SH-SY5Y (cell line): ENCODE results near the gene PCDHA3.

Experiments used
- GATA2 ChIP-seq: IDR thresholded peaks from 2 replicates; pipeline ENCODE4 v1.6.1; 2011; ENCODE audit warnings: mild to moderate bottlenecking, low read depth, low read length
- GATA3 ChIP-seq: IDR thresholded peaks from 2 replicates; pipeline ENCODE4 v1.6.1; 2011; ENCODE audit warnings: low read depth, mild to moderate bottlenecking, low read length, moderate library complexity

PCDHA3 gene

GRCh38 chr5:140800816-140801493 is at the start of gene PCDHA3:
Gene PCDHA3, plus strand, starts transcription at chr5:140801057.
- TF ChIP-seq GATA3: no peak
- no peak for TF ChIP-seq GATA2

GRCh38 chr5:140753561-140753960 is 47.3 kb upstream of the PCDHA3 start:
- TF ChIP-seq GATA3: no peak
- no peak for TF ChIP-seq GATA2

DNA sequence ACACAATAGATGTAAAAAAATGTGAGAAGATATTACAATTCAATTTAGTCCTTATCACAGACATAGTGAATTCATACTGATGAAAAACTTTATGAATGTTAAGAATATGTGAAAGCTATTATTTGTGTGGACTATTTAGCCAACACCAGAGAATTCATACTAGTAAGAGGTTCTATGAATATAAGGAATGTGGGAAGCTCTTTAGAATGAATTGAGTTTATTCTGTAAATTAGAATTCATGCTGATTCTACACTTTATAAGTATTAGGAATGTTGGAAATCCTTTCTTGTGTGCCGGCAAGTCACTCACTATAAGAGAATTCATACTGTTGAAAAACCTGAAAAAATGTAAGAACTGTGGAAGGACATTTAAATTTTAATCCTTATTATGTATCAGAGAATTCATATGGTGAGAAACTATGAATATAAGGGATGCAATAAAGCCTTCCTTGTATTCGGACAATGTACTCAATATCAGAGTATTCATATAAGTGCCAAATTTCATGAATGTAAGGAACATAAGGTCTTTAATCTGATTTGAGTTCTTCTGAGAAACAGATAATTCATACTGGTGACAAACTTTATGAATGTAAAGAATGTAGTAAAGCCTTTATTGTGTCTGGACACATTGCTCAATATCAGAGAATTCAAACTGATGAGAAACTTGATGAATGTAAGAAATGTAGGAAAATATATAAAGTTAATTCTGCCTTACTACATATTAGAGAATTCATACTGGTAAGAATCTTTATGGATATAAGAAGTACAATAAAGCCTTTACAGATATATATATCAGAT is 36.5 kb upstream of the PCDHA3 start:
- TF ChIP-seq GATA2 (no peak), GATA3 (no peak)

- TF ChIP-seq GATA2 (no peak), GATA3 (no peak)
These were observed 33.4 kb upstream of the PCDHA3 start for GRCh38 chr5:140767444-140767843.

- no peak for TF ChIP-seq GATA3
- no peak for TF ChIP-seq GATA2
These were observed 20.3 kb upstream of the PCDHA3 start for GRCh38 chr5:140780512-140780911.

DNA sequence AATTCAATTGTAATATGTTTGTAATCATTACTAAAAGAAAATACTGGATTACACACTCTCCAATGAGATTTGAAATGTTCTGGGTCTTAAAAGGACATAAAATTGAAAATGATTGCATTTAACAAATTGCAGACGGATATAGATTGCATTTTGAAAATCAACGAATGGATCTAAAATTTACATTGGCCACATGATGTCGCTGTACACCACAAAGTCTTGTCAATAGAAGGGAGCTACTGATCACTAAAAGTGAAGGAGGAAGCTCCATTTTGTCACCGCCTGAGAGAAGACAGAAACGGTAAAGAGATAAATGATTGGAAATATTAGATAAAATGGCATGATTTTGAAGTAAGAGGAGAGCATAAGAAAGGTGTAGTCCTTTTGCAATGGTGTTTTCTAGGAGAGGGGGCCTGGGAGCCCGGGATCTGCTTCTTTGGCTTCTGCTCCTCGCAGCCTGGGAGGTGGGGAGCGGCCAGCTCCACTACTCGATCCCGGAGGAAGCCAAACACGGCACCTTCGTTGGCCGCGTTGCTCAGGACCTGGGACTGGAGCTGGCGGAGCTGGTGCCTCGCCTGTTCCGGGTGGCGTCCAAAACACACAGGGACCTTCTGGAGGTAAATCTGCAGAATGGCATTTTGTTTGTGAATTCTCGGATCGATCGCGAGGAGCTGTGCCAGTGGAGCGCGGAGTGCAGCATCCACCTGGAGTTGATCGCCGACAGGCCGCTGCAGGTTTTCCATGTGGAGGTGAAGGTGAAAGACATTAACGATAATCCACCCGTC is 14.8 kb upstream of the PCDHA3 start, which contains the start of gene PCDHA1:
PCDHA1 (plus strand) TSS at position 236 of the 782 bp plus-strand sequence.
- TF ChIP-seq GATA3 (no peak), GATA2 (no peak)

GRCh38 chr5:140791089-140791488 is 9.8 kb upstream of the PCDHA3 start:
- TF ChIP-seq GATA3: no peak
- TF ChIP-seq GATA2: no peak

DNA sequence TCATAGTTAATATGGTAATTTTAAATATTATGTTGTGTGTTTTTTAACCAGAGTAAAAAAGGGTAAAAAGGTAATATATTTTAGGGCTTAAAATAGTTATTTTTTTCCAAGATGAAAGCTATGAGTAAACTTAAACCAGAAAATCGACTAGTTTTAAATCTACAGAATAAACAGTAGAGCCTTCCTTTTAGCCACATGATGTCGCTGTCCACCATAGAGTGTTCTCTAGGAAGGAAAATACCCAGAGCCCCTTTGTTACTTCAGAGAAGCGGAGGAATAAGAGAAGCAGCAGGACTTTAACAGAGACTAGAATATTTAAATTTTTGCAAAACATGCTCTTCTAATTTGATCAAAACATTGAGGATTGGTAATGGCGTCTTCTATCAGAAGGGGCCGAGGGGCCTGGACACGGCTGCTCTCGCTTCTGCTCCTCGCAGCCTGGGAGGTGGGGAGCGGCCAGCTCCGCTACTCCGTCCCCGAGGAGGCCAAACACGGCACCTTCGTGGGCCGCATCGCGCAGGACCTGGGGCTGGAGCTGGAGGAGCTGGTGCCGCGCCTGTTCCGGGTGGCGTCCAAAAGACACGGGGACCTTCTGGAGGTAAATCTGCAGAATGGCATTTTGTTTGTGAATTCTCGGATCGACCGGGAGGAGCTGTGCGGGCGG is 6.1 kb upstream of the PCDHA3 start, which contains the start of gene PCDHA2:
PCDHA2 (plus strand) TSS at position 258 of the 664 bp plus-strand sequence.
- TF ChIP-seq GATA2 (no peak), GATA3 (no peak)

GRCh38 chr5:140795259-140795641 is 5.6 kb upstream of the PCDHA3 start:
- TF ChIP-seq GATA2 (no peak), GATA3 (no peak)

DNA sequence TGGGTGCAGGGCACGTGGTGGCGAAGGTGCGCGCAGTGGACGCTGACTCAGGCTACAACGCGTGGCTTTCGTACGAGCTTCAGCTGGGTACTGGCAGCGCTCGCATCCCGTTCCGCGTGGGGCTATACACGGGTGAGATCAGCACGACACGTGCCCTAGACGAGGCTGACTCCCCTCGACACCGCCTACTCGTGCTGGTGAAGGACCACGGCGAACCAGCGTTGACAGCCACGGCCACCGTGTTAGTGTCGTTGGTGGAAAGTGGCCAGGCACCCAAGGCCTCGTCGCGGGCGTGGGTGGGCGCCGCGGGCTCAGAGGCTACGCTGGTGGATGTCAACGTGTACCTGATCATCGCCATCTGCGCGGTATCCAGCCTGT is 4.2 kb upstream of the PCDHA3 start:
- TF ChIP-seq GATA2 (no peak), GATA3 (no peak)

GRCh38 chr5:140801494-140801841 is 611 bp downstream of the PCDHA3 start:
- TF ChIP-seq GATA2: no peak
- TF ChIP-seq GATA3: no peak

DNA sequence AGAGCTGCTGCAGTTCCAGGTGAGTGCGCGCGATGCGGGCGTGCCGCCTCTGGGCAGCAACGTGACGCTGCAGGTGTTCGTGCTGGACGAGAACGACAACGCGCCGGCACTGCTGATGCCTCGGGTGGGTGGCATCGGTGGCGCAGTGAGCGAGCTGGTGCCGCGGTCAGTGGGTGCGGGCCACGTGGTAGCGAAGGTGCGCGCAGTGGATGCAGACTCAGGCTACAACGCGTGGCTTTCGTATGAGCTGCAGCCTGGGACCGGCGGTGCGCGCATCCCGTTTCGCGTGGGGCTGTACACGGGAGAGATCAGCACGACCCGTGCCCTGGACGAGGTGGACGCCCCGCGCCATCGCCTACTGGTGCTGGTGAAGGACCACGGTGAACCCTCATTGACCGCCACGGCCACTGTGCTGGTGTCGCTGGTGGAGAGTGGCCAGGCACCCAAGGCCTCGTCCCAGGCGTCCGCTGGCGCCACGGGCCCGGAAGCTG is 2.0 kb downstream of the PCDHA3 start:
- TF ChIP-seq GATA3 (no peak), GATA2 (no peak)

DNA sequence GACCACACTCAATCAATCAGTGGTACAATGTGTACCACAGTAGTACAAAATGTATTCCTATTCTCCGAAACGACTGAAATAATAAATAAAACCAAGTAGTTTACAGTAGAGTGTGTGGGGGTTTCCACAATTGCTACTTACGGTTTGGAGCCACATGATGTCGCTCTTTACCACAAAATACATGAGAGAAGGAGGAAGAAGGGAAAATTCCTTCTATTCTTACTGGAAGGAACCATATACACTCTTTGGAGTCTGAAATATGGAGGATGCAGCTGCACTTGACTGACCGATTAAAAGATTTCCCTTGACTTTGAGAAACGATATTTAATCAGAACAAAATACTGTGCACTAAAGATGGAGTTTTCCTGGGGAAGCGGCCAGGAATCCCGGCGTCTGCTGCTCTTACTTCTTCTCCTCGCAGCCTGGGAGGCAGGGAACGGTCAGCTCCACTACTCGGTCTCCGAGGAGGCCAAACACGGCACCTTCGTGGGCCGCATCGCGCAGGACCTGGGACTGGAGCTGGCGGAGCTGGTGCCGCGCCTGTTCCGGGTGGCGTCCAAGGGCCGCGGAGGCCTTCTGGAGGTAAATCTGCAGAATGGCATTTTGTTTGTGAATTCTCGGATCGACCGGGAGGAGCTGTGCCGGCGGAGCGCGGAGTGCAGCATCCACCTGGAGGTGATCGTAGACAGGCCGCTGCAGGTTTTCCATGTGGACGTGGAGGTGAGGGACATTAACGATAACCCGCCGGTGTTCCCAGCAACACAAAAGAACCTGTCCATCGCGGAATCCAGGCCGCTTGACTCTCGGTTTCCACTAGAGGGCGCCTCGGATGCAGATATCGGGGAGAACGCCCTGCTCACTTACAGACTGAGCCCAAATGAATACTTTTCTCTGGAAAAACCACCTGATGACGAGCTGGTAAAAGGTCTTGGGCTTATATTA is 6.2 kb downstream of the PCDHA3 start, which contains the start of gene PCDHA4:
PCDHA4 (plus strand) TSS at position 235 of the 942 bp plus-strand sequence.
- TF ChIP-seq GATA3 (no peak), GATA2 (no peak)

GRCh38 chr5:140808889-140809291 is 8.0 kb downstream of the PCDHA3 start:
- TF ChIP-seq GATA2: no peak
- no peak for TF ChIP-seq GATA3
